GM23248 (cell line): ENCODE data around the gene DUSP11.

ENCODE experiments used
- EZH2 ChIP-seq: fragments of 200-600 bp; sonication (generic); IDR thresholded peaks from 2 replicates; pipeline ENCODE4 v1.6.1; 2018; ENCODE audit warnings: antibody characterized with exemption, mild to moderate bottlenecking; ENCODE audit not compliant: insufficient read depth, poor library complexity, severe bottlenecking
- EZH2phosphoT487 ChIP-seq: fragments of 200-600 bp; sonication (generic); IDR thresholded peaks from 2 replicates; pipeline ENCODE4 v1.6.1; 2018; ENCODE audit warnings: antibody characterized with exemption, moderate library complexity, mild to moderate bottlenecking, low read depth; ENCODE audit not compliant: insufficient read depth

DNA sequence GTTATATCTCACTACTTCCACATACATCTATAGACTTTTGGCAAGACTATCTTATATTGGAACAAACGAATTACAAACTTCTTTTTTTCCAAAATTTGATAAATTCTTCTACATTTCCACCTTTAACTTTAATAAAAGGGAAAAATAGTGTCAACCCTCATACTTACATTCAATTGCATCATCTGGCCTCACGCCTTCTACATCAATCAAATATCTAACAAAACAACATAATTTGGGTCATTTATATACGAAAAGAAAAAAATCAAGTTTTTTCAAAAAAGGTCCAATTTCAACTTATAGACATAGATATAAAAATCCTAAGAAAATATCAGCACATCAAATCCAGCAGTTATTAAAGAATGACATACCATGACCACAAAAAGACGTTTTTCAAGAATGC is 12.9 kb downstream of the DUSP11 start:
- TF ChIP-seq EZH2: no peak
- TF ChIP-seq EZH2phosphoT487: no peak
